ENCODE measurements around the gene ASGR2. TPM values are rescaled to one million over a fixed set of nuclear protein-coding genes. Genes with fewer than 3 reads are reported as not detected.

The ASGR2 gene
- total RNA-seq, 1 donor from 2014 or later = 0.22 TPM

DNA sequence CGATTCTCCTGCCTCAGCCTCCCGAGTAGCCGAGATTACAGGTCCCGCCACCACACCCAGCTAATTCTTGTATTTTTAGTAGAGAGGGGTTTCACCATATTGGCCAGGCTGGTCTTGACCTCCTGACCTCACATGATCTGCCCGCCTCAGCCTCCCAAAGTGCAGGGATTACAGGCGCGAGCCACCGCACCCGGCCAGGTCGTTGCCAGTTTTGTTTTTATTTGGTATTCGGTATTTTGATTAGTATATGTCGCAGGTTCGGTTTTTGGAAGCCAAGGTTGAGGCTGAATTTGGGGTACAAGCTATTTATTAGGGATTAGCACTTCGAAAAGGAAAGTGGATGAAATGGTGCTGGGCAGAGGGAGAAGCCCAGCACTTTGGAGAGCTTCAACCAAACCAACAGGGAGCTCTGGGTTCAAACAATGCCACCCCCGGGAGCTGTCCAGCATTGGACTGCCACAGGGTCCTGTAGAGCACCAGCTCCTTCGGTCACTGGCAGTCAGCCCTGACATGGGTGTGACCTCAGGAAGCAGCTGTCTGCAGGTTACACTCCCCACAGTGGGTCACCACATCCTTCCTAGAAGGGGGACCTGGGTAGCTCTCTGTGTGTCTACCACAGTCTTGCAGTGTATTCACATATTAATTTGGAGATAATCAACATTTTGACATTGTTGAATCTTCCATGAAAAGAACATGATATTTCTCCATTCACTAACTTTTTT is 33.1 kb downstream of the ASGR2 start:
- intact Hi-C loops (cut with micrococcal nuclease) = no loop called here
- TF ChIP-seq, protein P1, sequence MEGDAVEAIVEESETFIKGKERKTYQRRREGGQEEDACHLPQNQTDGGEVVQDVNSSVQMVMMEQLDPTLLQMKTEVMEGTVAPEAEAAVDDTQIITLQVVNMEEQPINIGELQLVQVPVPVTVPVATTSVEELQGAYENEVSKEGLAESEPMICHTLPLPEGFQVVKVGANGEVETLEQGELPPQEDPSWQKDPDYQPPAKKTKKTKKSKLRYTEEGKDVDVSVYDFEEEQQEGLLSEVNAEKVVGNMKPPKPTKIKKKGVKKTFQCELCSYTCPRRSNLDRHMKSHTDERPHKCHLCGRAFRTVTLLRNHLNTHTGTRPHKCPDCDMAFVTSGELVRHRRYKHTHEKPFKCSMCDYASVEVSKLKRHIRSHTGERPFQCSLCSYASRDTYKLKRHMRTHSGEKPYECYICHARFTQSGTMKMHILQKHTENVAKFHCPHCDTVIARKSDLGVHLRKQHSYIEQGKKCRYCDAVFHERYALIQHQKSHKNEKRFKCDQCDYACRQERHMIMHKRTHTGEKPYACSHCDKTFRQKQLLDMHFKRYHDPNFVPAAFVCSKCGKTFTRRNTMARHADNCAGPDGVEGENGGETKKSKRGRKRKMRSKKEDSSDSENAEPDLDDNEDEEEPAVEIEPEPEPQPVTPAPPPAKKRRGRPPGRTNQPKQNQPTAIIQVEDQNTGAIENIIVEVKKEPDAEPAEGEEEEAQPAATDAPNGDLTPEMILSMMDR (IDR thresholded peaks at IDR 0.05; ENCODE audit: borderline replicate concordance) = no peak
- DNase-seq = no peak
- H3K27me3 ChIP-seq (ENCODE audit: low read depth) = peaks cover 21% of the 10 kb centered on the region
- H3K9me3 ChIP-seq (replicated peaks) = no peaks in the 10 kb centered on the region
- no peaks in the 10 kb centered on the region for H3K36me3 ChIP-seq
- H3K4me3 ChIP-seq = no peak overlapping the region
- no peaks in the 10 kb centered on the region for H3K4me1 ChIP-seq
- H3K27ac ChIP-seq (replicated peaks) = no peak overlapping the region

DNA sequence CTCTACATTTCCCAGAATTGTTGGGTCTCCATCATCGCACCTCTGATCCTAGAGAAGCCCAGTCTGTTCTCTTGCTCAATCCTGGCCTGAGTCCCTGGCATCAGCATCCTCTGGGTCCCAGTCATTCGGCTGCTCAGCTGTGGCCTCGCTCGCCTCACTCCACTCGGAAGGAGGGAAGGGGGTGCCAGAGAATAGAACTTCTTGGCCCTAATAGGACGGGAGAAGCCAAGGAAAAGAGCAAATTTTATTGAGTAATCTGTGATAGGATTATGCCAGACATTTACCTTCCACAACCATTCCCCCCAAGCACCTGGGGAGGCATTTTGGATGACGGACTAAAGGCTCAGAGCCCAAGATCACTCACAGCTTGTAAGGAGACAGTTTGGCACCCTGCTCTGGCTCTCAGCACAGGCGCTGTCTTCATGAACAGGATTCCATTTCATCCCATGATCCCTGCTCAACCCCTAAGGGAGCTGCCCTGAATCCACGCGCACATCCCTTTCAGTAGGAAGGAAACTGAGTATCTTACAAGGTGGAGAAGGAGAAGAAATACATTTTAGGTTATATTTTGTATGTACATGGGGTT is 34.1 kb downstream of the ASGR2 start:
- Histone ChIP-seq H3K4me1 (no peaks in the 10 kb centered on the region), H3K9me3 (replicated peaks) (no peaks in the 10 kb centered on the region), H3K36me3 (no peaks in the 10 kb centered on the region), H3K27ac (replicated peaks) (peak overlapping the region; percentile 60), H3K4me3 (no peak overlapping the region), H3K27me3 (ENCODE audit: low read depth) (peaks cover 12% of the 10 kb centered on the region)
- TF ChIP-seq, protein P1 (IDR thresholded peaks at IDR 0.05; ENCODE audit: borderline replicate concordance) = no peak
- intact Hi-C loops (cut with micrococcal nuclease) = no loop called here
- DNase-seq = peak; percentile 58

DNA sequence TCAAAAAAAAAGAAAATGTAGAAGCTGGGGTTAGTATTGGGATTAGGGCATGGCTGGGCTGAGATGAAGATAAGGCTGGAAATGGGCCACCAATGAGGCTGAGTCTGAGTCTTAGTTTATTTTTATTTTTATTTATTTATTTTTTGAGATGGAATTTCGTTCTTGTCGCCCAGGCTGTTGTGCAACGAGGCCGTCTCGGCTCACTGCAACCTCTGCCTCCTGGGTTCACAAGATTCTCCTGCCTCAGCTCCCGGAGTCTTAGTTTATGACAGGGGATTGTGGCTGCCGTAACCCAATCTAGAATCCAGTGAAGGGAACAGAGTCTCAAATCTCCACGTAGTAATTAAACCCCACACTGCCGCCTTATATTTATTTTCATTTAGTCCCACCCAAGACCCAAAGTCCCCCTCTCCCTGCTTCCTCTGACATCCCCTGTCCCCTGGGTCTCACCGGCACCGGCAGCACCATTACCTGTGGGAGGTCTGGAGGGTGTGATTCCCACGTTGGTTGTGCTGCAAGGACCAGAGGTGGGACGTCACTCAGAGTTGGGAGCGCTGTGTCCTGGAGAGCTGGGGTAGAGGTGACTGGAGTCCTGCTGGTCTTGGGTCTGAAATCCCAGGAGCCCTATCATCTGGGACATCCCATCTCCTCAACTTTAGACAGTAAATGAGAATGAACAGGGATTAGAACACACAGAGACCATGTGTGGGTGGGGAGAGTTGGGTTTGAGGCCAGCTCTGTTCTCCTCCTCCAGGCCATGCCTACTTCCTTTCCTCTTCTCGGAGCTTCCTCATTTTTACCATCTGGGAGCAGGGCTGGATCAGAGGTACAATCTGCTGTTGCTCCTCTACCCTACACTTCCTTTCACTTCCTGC is 34.8 kb downstream of the ASGR2 start, which contains the start of gene CLEC10A:
CLEC10A (minus strand) TSS at position 671 of the 875 bp plus-strand sequence. CDS start 1,439 bp downstream, outside the sequence.
- intact Hi-C loops (cut with micrococcal nuclease) = no loop called here
- H3K27me3 ChIP-seq (ENCODE audit: low read depth) = peaks cover 7% of the 10 kb centered on the region
- no peak for DNase-seq
- no peaks in the 10 kb centered on the region for H3K36me3 ChIP-seq
- H3K4me3 ChIP-seq = peak within 1 kb of the TSS; percentile 33
- no peaks in the 10 kb centered on the region for H3K9me3 ChIP-seq (replicated peaks)
- TF ChIP-seq, protein P1 (IDR thresholded peaks at IDR 0.05; ENCODE audit: borderline replicate concordance) = no peak
- H3K4me1 ChIP-seq = no peaks in the 10 kb centered on the region
- H3K27ac ChIP-seq (replicated peaks) = peak within 1 kb of the TSS; percentile 60

DNA sequence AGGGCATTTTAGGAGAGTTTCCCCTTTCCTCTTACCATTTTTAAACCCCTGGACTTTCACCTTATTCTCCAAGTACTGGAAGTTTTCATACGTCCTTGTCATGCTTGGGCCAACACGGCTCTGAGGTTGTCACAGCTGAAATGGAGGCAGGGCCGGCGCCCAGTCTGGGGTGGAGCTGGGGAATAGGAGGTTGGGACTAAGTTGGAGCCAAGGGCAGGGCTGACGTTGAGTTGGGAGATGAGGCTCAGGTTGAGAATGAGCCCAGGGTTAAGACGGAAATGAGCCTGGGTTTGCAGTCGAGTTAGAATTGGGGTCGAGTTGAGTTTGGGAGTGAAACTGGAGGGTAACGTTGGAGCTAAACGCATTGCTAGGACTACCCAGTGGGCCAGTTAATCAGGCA is 35.9 kb downstream of the ASGR2 start:
- H3K9me3 ChIP-seq (replicated peaks) = no peaks in the 10 kb centered on the region
- H3K36me3 ChIP-seq = no peaks in the 10 kb centered on the region
- peak overlapping the region; percentile 17 for H3K4me3 ChIP-seq
- TF ChIP-seq, protein P1 (IDR thresholded peaks at IDR 0.05; ENCODE audit: borderline replicate concordance) = no peak
- no peak for DNase-seq
- H3K27me3 ChIP-seq (ENCODE audit: low read depth) = peaks cover 13% of the 10 kb centered on the region
- no peak overlapping the region for H3K27ac ChIP-seq (replicated peaks)
- intact Hi-C loops (cut with micrococcal nuclease) = no loop called here
- no peaks in the 10 kb centered on the region for H3K4me1 ChIP-seq

DNA sequence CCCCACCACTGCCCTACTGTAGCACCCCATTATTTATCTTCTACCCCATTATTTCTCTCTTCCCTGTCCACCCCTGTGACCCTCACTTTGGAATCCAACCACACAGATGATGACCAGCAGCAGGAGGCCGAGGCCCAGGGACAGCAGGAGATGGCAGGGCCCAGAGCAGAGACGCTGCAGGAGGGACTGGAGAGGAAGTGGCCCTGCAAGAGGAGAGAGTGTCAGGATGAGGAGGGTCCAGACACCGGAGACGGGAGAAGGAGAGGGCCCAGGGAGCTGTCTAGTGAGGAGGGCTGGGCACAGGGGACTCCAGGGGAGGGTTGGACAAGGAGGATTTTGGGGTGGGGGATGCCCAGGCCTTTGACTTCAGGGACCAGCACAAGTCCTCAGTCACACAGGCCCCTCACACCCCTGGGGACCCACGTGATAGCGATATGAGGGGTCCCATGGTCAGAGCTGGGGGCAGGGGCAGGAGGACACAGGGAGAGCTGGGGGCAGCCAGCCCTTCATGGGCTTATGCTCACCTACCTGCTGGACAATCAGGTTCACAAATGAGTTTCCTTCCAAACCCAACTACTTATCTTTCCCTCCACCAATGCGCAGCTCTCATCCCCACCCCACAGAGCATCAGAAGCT is 36.6 kb downstream of the ASGR2 start:
- Histone ChIP-seq H3K4me3 (peak overlapping the region; percentile 17), H3K27me3 (ENCODE audit: low read depth) (peaks cover 13% of the 10 kb centered on the region), H3K4me1 (no peaks in the 10 kb centered on the region), H3K36me3 (no peaks in the 10 kb centered on the region), H3K27ac (replicated peaks) (no peak overlapping the region), H3K9me3 (replicated peaks) (no peaks in the 10 kb centered on the region)
- intact Hi-C loops (cut with micrococcal nuclease) = no loop called here
- DNase-seq = no peak
- TF ChIP-seq, protein P1 (IDR thresholded peaks at IDR 0.05; ENCODE audit: borderline replicate concordance) = no peak
